Measurements from ENCODE around the gene MYO1B.

MYO1B gene

DNA sequence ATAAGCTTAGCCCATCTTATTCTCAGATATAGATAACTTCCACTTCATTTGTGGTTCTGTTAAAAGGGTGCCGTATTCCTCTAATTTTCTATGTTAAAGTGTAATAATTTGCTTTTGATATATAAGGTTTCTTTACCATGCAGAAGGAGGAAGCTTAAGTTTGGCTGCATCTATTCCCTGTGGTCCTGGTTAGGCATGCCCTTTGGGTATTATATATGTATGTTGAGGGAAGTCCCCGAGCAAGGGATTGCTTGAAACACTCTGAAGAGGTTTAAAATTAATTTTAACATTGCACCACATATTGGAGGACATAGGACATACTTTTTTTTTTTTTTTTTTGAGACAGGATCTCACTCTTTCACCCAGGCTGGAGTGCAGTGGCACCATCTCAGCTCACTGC is 16.9 kb upstream of the MYO1B start:
- DNase-seq, result no peak

GRCh38 chr2:191228861-191229260 is 16.3 kb upstream of the MYO1B start:
- no peak for DNase-seq

GRCh38 chr2:191230174-191230573 is 15.0 kb upstream of the MYO1B start:
- no peak for DNase-seq

DNA sequence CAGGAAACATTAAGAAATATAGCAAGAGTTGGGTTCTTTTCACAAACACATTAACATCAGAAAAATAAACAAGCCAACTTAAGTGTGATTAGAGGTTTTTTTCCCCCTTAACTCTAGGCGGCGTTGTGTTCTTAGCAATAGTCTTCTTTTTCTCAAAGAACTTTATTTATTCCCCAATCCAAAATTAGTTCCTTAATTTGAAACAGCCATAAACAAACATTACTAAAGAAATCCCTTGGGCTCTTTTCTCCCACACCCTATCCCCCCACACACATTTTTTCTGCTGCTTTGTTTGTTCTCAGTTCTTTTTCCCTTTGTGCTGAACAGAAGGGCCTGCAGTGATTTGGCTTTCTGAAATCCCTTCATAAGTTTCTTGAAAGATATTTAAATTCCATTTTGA is 13.2 kb upstream of the MYO1B start:
- DNase-seq, result peak; percentile 50

DNA sequence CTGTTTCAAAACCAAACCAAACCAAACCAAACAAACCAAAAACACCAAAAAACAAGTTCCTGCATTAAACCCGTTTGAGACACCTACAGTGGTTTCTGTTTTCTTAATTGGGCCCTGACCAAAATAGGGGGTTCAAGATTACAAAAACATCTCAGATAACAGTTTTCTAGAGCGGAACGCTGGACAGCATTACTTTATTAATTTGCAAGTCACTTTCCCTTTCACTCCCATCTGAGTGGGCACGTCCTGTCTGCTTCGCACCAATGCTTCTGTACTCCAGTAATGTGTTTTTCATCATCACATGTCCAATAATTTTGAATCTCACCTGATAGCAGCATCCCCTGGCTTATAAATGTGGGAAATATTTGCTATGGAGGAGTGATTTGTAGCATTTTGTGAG is 11.7 kb upstream of the MYO1B start:
- DNase-seq, result no peak

DNA sequence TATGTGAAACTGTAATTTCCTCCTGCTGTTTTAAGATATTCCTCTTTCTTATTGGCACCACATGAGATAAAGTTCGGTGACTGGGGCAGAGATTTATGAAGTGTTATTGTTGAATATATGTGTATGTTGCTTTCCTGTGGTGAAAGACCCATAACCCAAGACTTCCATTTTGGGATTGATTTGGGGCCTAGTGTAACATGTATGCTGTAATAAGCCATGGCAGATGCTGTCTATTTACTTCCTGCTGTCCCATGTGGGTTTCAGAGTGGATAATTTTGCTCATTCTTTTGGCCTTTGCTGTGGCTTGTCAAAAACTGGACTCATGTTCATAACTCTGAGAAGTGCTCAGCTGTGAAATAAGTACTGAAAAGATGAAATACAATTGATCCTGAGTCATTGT is 10.8 kb upstream of the MYO1B start:
- no peak for DNase-seq

GRCh38 chr2:191240871-191241270 is 4.3 kb upstream of the MYO1B start:
- DNase-seq, result no peak

DNA sequence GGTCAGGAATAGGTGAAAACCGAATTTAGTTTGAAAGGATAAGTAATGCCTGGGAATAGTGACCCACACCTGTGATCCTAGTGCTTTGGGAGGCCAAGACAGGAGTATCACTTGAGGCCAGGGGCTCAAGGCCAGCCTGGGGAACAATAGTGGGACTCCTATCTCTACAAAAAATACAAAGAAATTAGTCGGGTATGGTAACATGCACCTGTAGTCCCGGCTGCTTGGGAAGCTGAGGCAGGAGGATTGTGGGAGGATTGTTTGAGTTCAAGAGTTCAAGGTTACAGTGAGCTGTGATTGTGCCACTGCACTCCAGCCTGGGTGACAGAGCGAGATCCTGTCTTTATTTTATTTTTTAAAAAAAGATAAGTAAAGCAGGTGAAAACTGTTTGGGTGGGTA is 3.8 kb upstream of the MYO1B start:
- no peak for DNase-seq

DNA sequence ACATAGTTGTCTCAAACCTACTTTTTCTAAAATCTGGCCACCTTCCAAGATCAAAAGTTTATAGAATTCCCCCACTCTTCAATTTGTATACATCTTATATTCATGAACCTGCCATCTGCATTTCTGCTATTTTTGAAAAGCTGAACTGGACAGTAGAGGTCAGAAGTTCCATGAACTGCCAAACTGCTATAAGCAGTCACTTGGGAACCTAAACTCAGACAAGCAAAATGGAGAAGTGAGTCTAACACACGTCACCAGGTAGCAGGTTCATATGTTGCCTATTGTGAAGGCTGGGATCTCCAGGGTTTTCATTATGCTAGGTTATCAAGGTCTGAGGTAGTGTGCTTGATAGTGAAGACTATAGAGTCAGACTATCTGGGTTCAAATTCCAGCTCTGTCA is 2.0 kb upstream of the MYO1B start:
- peak; percentile 20 for DNase-seq

DNA sequence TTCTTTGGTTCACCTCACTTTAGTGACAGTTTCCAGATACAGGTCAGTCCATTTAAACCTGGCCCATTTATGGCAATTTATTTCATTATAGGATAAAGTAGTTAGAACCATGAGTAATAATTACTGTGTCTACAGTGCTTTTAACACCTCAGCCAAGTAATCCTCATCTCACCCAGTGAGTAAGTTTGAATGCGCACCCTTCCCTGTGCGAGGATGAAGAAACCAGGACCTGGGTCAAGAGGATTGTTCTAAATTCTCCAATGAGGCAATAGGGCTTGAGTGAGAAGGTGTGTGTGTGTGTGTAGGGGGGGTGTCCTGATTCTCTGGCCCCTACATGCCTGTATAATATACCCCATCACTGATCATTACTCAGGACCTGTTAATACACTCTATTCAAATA is 854 bp upstream of the MYO1B start:
- no peak for DNase-seq

GRCh38 chr2:191245869-191246531 is 796 bp downstream of the MYO1B start:
- DNase-seq, result no peak

DNA sequence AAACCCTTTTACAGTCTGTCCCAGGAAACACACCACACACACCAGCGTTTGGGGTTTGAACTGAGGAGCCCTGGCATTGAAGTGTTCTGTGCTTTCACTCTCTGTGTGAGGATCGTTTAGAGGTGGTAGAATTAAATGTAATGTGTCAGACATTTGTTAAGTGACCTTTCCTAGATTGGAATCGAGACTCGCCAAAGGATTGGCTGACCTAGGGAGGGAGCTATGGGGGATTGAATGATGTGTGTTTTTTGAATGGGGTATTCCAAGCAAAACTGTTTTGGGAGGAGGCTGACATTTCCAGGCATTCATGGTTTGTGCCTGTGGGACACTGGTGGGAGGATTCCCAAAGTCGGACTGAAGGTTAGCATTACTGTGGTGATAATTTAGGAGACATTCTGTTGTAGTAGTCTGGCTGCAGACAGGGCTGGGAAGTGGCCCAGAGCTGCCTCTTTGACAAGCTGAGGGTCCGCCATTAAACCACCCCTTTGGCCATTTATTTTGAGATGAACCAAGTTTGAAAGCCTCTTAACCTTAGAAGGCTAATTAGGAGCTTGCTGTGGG is 1.7 kb downstream of the MYO1B start:
- no peak for DNase-seq

DNA sequence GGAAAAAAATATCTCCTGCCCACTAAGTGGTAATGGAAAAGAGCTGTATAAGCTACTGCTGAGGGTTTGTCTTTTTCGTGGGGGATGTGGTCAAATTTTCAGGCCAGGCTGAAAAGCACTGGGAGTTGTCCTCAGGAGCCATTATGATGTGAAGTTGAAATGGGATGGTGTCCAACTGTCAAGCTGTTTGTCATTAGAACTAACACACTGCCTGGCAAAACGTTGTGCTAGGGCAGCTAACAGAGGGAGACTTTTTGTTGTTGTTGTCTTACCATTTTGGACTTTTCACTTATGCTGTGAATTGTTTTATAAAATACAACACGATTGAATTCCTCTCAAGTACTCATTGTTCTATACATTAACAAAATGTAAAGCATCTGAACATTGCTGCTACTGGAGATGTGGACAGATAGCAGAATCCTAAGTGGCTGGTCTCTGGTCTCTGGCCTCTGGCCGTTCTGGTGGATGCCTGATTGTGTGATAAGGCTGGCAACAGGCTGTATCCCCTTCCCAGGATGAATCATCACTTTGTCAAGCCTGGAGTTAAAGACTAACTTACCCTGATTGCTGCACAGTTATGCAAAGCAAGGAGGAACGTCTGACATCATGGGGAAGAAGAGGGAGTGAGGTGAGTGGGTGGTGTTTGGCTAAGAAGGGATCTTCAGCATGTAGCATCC is 2.3 kb downstream of the MYO1B start:
- peak; percentile 23 for DNase-seq

DNA sequence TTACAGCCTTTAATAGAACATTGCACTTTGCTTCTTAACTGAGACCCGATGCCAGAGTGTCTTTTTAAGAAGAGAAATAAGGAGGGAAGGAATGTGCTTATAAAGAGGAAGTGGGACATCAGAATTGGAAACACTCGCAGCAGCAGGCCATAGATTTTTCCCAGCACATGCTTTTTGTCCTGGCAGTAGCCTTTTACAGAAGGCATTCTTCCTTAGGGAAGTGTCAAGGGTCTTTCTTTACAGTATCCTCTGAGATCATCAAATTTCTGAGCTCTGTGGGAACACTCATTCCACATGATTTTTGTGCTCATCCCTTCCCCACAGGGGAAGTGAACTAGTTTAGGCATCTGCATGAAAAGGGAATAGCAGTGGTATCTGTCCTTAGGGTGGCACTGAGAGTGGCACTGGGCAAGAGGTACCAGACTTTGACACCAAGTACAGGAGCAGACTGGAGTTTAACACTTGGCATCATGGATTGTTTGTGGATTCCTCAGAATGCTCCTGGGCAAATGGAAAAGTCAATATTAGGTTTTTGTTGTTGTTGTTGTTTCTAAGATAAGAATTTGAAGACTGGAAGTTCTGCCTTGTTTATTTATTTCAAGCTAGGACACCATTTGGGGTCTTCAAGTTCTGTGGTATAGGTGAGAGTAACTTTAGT is 4.1 kb downstream of the MYO1B start:
- DNase-seq, result no peak

- DNase-seq, result no peak
Observed at GRCh38 chr2:191250400-191250799, 5.2 kb downstream of the MYO1B start.

DNA sequence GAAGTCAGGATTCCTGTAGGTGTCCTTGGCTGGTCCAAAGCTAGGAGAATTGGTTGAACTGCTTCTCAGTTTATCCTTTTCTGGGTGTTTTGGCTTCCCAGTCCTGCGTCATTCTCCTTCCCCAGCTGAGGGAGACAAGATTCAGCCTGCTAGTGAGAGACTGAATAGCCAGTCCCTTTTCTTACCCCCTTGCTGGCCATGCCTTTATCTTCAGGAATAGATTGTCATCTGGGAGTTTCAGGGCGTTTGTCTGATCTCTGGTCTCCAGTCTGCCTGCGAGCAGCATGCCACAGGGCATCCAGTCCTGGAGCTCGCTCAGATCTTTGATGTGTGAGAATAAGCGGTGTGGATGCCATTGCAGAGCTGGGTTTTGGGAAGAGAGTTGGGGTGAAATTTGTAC is 5.8 kb downstream of the MYO1B start:
- no peak for DNase-seq

DNA sequence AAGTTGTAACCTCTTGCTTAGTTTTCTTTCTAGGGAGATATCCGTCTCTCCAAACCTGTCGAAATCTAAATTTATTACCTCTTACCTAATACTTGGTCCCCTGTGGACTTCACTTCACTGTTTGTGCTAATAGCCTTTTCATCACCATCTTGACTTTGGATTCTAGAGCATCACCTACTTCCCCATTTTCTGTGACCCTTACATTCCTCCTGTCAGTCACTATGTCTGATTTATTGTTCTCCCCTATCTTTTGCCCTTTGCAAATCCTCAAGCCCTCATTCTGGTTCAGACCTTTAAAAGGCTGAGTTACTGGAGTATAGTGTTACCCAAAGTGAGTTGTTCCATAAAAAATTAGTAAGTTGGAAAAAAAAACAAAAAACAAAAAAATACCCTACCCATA is 7.5 kb downstream of the MYO1B start:
- DNase-seq, result no peak

DNA sequence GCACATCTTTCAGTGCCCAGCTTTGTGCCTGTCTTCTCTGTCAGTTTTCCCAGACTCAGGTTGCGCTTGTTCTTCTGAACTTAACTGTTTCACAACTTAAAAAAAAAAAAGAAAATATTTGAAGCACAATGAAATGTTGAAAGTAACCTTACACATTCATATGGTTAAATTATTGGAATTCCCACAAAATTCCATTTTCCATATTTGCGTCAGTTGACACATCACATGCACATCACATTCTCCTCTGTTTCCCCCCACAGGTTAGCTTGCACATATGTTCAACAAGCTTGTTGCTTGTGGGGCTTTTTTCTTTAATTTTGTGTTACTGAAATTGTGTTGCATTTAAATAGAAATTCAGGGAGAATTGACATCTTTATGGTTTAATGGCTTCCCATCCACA is 8.3 kb downstream of the MYO1B start:
- DNase-seq, result no peak

DNA sequence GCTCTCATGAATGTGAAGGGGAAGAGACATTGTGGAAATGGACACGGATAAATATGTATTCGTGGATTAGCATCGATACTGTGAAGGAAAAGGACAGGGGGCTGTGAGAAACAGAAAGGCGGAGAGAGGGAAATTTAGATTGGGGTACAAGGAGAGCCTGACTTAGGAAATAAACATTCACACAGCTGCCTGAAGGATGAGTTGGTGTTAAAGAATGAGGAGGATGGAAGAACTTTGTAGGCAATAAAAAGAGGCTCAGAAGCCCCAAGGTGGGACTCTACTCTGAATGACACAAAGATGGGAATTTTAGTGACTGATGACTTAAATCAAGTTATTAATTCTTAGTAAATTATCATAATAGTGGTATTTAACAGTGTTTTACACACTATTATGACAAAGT is 10.1 kb downstream of the MYO1B start:
- DNase-seq, result no peak

GRCh38 chr2:191255756-191256312 is 10.6 kb downstream of the MYO1B start:
- DNase-seq, result no peak

DNA sequence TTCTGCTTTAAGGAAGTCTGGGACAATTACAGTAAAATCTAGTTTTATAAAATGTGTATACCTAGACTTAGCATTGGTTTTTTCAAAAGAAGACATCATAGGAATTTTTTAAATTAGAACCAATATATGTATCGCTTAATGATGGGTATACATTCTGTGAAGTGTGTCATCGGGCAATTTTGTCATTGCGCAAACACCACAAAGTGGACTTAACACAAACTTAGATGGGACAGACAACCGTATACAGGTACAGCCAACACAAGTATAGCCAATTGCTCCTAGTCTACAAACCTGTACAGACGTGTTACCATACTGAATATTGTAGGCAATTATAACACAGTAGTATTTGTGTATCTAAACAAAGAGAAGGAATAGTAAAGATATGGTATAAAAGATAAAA is 12.7 kb downstream of the MYO1B start:
- no peak for DNase-seq

DNA sequence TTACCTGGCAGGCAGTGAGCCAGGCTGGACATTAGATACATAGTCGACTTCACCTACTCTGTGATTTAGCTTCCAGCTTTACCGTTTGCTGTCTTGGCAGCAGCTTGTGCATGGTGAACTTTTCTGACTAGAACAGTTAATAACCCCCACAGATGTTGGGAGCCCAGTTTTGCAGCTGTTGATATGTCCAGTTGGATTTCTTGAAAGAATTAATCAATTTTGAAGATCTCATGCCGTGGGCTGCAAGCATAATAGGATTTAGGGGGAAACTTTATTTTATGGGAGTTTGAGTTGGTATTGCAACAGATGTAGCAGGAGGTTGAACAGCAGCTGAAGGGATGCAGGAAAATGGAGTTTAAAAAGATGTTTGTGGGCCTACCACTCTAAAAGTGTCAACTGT is 13.8 kb downstream of the MYO1B start:
- no peak for DNase-seq

GRCh38 chr2:191262436-191262835 is 17.2 kb downstream of the MYO1B start:
- DNase-seq, result no peak

DNA sequence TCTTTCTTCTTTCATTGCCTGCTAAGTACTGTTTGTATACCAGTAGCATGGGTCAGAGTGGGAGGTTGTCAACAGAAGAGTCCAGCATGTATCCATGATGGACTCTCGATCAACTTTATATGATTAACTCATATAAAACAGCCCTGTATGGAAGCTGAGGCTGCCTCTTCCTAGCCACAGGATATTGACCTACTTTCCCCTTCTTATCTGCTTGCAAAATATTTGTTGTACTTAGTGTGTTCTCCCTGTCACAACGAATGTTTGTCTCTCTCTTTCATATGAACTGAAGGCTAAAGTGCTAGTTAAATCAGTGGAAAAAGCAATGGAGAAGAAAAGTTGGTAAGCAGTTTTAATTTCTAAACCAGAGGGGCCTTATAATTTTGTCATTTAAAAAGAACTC is 17.8 kb downstream of the MYO1B start:
- no peak for DNase-seq

Measured in OCI-M1 (cell line).